ENCODE data around the gene NDUFAF8.
"Not testable (repeated sequence)": the region's sequence is repeated elsewhere in the genome, so short reads cannot be mapped to it uniquely, and the experiment has no call there.

NDUFAF8 gene

DNA sequence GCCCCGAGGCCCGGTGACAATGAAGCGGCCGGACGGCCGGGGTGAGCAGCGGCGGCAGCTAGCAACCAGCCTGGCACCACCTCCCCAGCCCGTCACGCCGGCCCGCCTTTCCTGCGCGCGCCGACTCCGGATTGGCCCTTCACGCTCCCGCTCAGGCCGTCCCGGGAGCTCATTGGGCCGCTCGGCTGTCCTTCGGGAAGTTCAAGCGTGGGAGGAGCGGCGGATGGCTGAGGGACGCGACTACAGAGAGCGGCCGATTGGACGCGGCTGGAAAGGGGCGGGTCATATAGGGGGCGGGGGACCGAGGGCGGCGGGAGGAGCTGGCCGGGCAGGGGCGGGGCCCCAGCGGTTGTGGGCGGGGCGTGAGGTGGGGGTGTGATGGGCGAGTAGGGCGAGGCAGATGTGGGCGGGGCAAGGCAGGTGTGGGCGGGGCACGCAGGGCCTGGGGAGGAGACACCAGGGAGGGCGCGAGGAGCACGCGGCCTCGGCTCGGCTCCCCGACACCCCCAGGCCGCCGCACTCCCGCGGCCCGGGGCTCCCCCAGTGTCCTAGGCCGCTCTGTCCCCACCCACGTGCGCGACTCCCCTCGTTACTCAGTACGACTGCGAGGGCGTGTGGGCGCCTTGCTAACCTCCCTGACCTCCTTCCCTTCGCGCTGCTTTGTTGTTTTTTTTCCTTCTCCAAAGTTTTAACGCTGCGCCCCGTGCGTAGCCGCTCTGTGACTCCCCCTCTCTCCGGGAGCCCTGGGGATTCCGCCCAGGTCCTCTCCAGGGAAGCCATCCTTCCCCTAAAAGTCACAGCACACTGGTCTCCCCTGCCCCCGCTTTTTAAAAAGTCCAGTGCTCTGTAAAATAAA is 16.0 kb upstream of the NDUFAF8 start, which contains the start of gene CEP131:
TSS of gene CEP131 (minus strand) at position 60 of the 856 bp plus-strand sequence. CDS start 2,909 bp downstream, outside the sequence.
- H3K36me3 ChIP-seq (ENCODE audit: low read depth) = peaks cover 10% of the 10 kb centered on the region
- DNase-seq (ENCODE audit: low spot score) (peak; percentile 99), ATAC-seq (ENCODE audit: low read depth) (peak; percentile 99)
- H3K9me3 ChIP-seq (ENCODE audit: severe bottlenecking) = peaks cover 3% of the 10 kb centered on the region
- no peak within 1 kb of the TSS for H3K27ac ChIP-seq (ENCODE audit: poor library complexity, severe bottlenecking)
- peak within 1 kb of the TSS; percentile 97 for H3K4me3 ChIP-seq (ENCODE audit: severe bottlenecking)
- no peaks in the 10 kb centered on the region for H3K27me3 ChIP-seq (ENCODE audit: insufficient read depth, poor library complexity, severe bottlenecking)
- peaks cover 4% of the 10 kb centered on the region for H3K4me1 ChIP-seq (ENCODE audit: insufficient read depth, poor library complexity, severe bottlenecking)
- TF ChIP-seq, protein P1, sequence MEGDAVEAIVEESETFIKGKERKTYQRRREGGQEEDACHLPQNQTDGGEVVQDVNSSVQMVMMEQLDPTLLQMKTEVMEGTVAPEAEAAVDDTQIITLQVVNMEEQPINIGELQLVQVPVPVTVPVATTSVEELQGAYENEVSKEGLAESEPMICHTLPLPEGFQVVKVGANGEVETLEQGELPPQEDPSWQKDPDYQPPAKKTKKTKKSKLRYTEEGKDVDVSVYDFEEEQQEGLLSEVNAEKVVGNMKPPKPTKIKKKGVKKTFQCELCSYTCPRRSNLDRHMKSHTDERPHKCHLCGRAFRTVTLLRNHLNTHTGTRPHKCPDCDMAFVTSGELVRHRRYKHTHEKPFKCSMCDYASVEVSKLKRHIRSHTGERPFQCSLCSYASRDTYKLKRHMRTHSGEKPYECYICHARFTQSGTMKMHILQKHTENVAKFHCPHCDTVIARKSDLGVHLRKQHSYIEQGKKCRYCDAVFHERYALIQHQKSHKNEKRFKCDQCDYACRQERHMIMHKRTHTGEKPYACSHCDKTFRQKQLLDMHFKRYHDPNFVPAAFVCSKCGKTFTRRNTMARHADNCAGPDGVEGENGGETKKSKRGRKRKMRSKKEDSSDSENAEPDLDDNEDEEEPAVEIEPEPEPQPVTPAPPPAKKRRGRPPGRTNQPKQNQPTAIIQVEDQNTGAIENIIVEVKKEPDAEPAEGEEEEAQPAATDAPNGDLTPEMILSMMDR (IDR thresholded peaks at IDR 0.05; ENCODE audit: poor library complexity, severe bottlenecking) = no peak

DNA sequence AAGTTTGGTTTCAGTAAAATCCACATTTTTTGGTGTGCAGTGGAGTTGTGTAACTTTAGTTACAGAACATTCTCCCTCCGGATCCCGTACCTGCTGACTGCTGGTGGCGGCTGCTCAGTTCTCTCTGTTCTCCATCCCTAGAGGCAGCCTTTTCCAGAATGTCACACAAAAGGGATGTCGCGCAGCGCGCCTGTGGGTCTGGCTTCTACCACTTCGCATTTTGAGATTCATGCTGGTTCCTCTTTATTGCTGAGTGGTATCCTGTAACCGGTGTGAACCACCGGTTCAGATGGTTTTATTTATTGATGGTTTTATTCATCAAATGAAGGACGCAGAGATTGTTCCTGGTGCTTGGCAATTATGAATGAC is 15.4 kb upstream of the NDUFAF8 start:
- H3K4me3 ChIP-seq (ENCODE audit: severe bottlenecking) = no peak overlapping the region
- TF ChIP-seq, protein P1 (IDR thresholded peaks at IDR 0.05; ENCODE audit: poor library complexity, severe bottlenecking) = no peak
- H3K36me3 ChIP-seq (ENCODE audit: low read depth) = peaks cover 10% of the 10 kb centered on the region
- ATAC-seq (ENCODE audit: low read depth) = no peak
- H3K27me3 ChIP-seq (ENCODE audit: insufficient read depth, poor library complexity, severe bottlenecking) = no peaks in the 10 kb centered on the region
- H3K27ac ChIP-seq (ENCODE audit: poor library complexity, severe bottlenecking) = no peak overlapping the region
- H3K4me1 ChIP-seq (ENCODE audit: insufficient read depth, poor library complexity, severe bottlenecking) = peaks cover 4% of the 10 kb centered on the region
- no peak for DNase-seq (ENCODE audit: low spot score)
- H3K9me3 ChIP-seq (ENCODE audit: severe bottlenecking) = peaks cover 3% of the 10 kb centered on the region

DNA sequence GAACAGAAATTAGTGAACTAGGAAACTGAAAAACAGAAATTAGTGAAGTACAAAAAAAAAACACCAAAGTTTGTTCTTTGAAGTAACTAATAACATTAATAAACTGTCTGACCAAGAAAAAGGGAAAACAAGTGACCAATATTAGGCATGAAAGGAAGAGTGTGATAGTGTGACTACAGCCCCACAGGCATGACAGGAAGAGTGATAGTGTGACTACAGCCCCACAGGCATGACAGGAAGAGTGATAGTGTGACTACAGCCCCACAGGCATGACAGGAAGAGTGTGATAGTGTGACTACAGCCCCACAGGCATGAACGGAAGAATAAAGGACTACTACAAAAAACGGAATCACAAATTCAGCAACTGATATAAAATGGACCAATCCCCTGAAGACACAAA is 11.5 kb upstream of the NDUFAF8 start:
- H3K27ac ChIP-seq (ENCODE audit: poor library complexity, severe bottlenecking); H3K27me3 ChIP-seq (ENCODE audit: insufficient read depth, poor library complexity, severe bottlenecking); H3K4me1 ChIP-seq (ENCODE audit: insufficient read depth, poor library complexity, severe bottlenecking); H3K4me3 ChIP-seq (ENCODE audit: severe bottlenecking); H3K9me3 ChIP-seq (ENCODE audit: severe bottlenecking); DNase-seq (ENCODE audit: low spot score); ATAC-seq (ENCODE audit: low read depth): not testable (repeated sequence)
- peaks cover 16% of the 10 kb centered on the region for H3K36me3 ChIP-seq (ENCODE audit: low read depth)

DNA sequence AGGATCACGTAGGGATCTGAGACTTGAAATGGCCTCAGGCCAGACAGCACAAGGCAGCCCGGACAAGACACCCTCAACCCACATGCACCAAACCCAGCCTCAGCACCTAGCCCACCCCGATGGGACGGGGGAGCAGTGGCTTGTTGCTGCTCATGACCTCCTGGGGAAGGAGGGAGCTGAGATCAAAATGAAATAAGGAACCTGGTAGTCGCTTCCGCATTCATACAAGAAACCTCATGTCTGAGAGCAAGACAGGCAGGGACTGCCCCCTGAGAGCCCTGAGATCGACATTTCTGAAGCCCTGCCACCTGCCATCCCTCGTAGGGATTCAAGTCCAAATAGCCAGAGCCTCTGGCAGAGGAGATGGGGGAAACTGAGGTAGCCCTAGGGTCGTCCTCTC is 10.7 kb upstream of the NDUFAF8 start:
- ATAC-seq (ENCODE audit: low read depth) (no peak), DNase-seq (ENCODE audit: low spot score) (no peak)
- TF ChIP-seq, protein P1 (IDR thresholded peaks at IDR 0.05; ENCODE audit: poor library complexity, severe bottlenecking) = no peak
- H3K4me3 ChIP-seq (ENCODE audit: severe bottlenecking) = no peak overlapping the region
- peaks cover 3% of the 10 kb centered on the region for H3K4me1 ChIP-seq (ENCODE audit: insufficient read depth, poor library complexity, severe bottlenecking)
- H3K27me3 ChIP-seq (ENCODE audit: insufficient read depth, poor library complexity, severe bottlenecking) = no peaks in the 10 kb centered on the region
- H3K36me3 ChIP-seq (ENCODE audit: low read depth) = peaks cover 16% of the 10 kb centered on the region
- H3K9me3 ChIP-seq (ENCODE audit: severe bottlenecking) = peaks cover 3% of the 10 kb centered on the region
- H3K27ac ChIP-seq (ENCODE audit: poor library complexity, severe bottlenecking) = no peak overlapping the region

DNA sequence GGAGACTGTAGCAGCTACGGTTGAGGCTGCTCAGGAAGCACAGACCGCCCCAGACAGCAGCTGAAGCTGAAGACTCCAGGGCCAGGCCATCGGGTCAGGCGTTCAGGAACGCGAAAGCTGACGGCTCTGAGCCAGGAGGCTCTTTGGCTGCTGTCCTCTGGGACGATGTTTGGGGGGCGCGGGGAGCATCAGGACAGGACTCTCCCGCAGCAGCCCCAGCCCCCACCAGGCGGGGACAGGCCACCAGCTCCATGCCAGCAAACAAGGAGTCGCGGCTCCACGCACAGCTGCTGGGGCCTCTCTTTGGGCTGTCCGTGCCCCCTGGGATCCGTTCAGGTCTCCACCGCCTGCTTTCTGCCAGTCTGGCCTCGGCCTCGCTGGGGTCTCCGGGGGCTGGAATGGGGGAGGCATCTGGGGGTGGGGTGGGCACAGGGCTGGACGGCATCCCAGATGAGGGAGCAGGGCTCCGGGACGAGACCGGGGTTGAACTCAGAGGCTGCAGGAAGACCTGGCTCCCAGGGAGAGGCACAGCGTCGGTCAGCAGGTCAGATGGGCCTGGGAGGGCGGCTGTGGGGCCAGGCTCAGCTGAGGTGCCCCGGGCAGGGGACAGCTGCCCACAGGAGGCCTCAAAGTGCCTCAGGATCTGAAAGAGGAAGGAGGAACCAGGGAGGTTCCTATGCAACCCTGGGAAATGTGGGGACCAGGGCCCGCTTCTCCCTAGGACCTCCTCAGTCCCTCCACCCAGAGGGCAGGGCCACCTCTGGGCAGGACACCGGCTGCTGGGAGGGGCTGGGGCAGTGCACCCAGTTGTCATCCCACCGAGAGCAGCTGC is 10.1 kb upstream of the NDUFAF8 start:
- no peak overlapping the region for H3K4me3 ChIP-seq (ENCODE audit: severe bottlenecking)
- TF ChIP-seq, protein P1 (IDR thresholded peaks at IDR 0.05; ENCODE audit: poor library complexity, severe bottlenecking) = no peak
- no peak for ATAC-seq (ENCODE audit: low read depth)
- peaks cover 16% of the 10 kb centered on the region for H3K36me3 ChIP-seq (ENCODE audit: low read depth)
- H3K27me3 ChIP-seq (ENCODE audit: insufficient read depth, poor library complexity, severe bottlenecking) = no peaks in the 10 kb centered on the region
- no peaks in the 10 kb centered on the region for H3K4me1 ChIP-seq (ENCODE audit: insufficient read depth, poor library complexity, severe bottlenecking)
- H3K9me3 ChIP-seq (ENCODE audit: severe bottlenecking) = peaks cover 3% of the 10 kb centered on the region
- H3K27ac ChIP-seq (ENCODE audit: poor library complexity, severe bottlenecking) = no peak overlapping the region
- DNase-seq (ENCODE audit: low spot score) = no peak

Measured in RWPE2 (cell line).